Left renal pelvis (tissue), 4 donors: Measurements from ENCODE around the gene HDAC1. TPM values are rescaled to one million over a fixed set of nuclear protein-coding genes. Genes with fewer than 3 reads are reported as not detected.

Experiments used
- DNase-seq, 4 donors: peaks; one replicate each; pipeline ENCODE4 v3.0.0-alpha.2; 2013; ENCODE audit warnings: low read depth in 4 of 4, low spot score in 3 of 4
- polyA plus RNA-seq, 4 donors: library from polyadenylated mRNA; unstranded; fragments of 120-200 nt; gene quantifications; one replicate each; pipeline ENCODE4 v1.2.1, GENCODE V29; 2013; ENCODE audit not compliant: insufficient read length in 4 of 4

HDAC1 gene
- polyA plus RNA-seq, 4 donors: 77.5 to 201 (median 189) TPM

DNA sequence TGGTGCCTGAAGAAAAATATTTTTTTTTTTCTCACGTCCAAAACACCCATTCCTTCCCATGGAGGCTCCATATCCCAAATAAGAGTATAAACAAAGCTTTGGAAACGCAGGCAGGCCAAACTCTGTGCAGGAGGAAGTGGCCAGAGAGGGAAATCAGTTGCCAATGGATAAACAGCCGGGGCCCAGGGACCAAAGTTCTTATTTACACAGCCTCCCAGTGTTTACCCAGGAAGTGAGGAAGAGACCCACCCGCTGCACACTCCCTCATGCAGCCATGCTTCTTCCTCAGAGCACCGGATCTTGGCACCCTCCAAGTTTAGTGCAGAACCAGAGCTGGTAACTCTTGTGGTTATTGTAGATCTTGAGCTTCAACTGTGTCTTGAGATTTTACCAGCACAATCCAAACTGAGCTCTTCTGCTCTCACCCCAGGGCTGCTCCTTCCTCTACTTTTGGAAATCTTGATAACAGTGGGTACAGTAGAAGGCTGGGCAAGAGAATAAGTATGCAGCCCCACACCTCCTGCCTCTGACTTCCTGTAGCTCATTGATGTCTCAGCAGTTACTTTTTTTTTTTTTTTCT is 29.9 kb downstream of the HDAC1 start:
- DNase-seq: no peak

DNA sequence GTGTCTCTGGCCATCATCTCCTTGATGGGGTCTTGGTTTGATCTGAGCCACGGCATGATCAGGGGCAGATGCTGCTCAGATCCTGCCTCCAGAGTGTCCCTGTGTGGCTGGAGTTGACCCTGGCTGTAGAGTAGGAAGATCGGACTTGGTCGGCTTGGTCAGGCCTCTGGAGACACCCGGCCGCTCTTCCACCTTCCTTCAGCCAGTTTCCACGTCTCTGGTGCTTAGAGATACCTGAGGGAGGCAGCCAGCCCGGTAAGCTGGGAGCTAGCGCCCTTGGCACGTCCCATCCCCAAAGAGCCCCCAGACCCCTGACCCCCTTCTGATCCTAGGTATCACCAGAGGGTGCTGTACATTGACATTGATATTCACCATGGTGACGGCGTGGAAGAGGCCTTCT is 35.3 kb downstream of the HDAC1 start:
- DNase-seq: no peak

DNA sequence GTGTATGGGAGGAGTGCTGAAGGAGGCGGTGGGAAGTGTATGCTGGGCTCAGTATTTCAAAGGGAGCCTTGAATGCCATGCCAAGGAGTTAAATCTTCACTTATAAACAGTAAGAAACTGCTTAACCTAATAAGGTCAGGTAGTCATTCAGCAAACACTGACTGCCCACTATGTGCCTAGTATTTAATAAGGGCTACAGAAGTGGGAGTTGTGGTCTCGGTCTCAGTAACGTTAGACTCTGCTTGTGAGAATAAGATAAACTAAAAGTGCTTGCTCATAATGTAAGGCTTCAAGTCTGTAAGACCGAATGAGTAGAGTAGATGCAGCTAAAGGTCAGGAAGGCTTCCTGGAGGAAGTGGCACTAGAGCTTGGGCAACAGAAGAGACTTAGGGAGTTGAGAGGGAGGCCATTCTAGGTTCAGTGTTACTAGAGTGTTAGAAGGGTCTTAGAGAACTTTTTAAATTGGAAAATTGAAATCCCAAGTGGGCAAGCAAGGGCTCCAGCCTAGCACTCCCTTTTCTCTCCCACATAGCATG is 38.1 kb downstream of the HDAC1 start:
- DNase-seq: no peak

DNA sequence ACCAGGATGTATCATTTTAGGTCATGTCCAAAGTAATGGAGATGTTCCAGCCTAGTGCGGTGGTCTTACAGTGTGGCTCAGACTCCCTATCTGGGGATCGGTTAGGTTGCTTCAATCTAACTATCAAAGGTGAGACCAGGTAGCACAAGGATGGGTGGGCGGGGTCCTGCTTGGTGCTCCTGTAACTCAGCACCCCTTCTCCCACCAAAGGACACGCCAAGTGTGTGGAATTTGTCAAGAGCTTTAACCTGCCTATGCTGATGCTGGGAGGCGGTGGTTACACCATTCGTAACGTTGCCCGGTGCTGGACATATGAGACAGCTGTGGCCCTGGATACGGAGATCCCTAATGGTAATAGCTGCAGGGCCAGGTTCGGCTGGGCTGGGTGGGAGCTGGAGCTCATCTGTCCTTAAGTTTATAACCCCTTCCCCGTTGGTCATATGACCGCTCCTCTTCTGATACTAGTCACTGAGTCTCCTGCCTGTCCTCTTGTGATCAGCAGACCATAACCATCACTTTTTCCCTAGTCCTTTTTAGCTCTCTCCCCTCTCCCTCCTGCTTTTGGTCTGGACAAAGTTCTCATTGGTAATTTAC is 38.8 kb downstream of the HDAC1 start:
- no peak for DNase-seq

DNA sequence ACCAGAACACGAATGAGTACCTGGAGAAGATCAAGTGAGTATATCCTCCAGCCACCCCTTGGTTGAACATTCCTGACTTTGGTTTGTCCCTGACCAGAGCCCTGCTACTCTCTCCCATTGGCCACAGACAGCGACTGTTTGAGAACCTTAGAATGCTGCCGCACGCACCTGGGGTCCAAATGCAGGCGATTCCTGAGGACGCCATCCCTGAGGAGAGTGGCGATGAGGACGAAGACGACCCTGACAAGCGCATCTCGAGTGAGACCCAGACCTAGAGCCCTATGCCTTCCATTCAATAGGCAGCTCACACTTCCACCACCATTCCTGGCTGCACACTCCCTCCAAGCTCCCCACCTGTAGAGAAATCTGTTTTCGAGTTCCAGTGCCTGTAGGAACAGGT is 39.7 kb downstream of the HDAC1 start:
- no peak for DNase-seq

DNA sequence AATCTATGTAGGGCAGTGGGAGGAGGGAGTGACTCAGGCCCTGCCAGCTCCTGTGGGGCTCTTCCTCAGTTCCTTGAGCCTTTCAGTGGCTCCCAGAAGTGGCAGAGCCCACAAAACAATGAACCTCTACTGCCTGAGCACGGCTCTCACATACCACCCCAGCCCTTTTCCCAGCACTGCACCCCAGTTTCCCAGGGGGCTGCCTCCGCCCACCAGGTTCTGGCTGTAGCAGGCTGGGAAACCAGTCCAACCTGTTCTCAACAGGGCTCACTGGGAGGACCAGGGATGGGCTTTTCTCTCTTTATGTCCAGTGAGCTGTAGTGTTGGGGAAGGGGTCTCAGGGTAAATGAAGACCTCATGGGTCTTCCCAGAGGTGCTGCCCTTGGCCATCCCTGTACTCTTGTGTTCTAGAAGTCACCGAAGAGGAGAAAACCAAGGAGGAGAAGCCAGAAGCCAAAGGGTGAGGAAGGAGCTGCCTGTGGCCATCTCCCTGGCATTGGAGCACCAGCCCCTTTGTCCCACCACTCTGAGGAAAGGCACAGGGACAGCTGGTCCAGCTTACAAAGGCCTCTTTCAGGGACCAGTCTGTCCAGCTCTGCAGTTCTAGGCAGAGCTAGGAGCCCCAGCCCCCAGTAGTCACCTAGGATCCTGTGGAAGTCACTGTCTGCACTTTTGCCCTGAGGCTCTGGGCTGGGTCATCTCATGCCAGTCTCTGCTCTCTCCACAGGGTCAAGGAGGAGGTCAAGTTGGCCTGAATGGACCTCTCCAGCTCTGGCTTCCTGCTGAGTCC is 40.6 kb downstream of the HDAC1 start:
- no peak for DNase-seq

DNA sequence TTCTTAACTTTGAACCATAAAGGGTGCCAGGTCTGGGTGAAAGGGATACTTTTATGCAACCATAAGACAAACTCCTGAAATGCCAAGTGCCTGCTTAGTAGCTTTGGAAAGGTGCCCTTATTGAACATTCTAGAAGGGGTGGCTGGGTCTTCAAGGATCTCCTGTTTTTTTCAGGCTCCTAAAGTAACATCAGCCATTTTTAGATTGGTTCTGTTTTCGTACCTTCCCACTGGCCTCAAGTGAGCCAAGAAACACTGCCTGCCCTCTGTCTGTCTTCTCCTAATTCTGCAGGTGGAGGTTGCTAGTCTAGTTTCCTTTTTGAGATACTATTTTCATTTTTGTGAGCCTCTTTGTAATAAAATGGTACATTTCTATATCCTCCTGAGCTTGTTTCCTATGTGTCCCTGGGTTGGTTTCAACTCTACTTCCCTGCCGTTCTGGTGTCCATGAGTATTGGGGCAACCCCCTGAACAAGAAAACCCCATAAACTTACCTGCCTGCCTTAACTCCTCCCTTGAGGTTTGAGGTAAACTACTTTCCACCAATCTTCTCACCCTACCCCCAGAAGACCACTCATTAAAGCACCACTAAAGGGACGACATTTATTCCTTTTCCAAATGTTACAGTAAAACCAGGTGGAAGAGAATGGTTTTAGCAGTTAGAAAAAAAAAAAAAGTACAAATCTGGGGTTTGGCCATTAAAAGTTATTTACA is 41.5 kb downstream of the HDAC1 start:
- no peak for DNase-seq

DNA sequence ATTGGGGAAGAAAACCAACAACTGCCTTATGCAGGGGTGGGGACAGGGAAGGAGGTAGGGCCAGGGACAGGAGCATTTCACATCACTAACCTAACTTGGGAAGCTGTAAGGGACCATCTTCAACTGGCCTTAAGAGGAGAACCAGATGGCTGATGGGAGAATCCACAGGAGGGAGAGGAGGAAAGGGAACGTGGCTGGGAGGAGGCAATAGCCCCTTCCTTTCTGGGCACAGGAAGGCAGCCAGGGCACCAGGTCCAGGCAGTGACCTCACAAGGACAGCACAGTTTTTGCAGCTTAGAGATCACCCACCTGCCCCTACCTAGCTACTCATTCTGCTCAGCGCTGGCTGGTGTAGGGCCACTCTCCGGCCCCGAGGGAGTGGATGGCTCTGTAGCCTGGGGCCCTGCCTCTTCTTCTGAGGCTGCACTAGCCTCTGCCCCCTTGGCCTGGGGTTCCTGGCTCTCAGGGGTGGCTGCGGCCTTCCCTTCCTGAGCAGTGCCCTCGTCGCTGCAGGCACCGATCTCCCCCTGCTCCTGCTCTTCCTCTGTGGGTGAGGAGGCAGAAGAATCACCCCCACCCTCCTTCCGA is 42.5 kb downstream of the HDAC1 start:
- no peak for DNase-seq

DNA sequence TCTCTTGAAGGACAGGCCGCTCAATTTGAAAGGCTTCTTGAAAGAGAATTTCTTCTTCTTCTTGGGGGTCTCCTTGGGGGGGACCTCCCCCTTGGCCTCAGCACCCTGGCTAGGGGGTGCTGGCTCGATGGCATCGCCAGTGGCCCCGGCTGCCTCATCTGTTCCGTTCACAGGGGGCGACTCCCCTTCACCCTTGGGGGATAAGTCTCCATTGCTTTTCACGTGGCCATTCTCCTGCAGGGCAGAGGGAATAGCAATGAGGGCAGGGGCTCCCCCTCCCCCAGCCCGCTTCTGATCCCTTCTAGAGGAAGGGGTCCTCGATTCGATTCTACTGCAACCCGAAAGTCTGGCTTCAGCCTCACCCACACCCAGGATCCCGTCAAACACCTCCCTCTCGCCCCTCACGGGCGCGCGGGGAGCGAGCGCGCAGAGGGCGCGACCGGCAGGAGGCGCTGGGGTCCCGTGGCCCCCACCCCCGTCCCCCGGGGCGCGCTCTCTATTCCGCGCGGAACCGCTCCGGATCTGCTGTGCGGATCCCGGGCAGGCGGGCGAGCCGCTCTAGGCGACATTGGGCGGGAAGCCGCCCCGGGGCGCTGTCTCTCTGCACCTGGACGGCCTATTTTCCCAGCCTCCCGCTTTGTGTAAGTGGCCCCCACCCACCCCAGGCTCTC is 43.1 kb downstream of the HDAC1 start:
- DNase-seq: no peak

DNA sequence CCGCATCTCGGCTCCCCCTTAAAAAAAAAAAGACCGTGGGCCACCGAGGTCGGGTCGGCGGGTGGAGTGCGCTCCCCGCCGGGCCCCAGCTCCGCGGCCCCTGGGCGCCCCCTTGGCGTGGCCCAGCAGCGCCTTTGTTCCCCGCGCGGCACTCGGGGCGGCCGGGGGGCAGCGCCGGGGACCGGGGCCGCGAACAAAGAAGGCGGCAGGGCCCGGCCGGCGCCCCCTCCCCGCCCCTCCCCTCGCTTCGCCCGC is 43.6 kb downstream of the HDAC1 start:
- no peak for DNase-seq

DNA sequence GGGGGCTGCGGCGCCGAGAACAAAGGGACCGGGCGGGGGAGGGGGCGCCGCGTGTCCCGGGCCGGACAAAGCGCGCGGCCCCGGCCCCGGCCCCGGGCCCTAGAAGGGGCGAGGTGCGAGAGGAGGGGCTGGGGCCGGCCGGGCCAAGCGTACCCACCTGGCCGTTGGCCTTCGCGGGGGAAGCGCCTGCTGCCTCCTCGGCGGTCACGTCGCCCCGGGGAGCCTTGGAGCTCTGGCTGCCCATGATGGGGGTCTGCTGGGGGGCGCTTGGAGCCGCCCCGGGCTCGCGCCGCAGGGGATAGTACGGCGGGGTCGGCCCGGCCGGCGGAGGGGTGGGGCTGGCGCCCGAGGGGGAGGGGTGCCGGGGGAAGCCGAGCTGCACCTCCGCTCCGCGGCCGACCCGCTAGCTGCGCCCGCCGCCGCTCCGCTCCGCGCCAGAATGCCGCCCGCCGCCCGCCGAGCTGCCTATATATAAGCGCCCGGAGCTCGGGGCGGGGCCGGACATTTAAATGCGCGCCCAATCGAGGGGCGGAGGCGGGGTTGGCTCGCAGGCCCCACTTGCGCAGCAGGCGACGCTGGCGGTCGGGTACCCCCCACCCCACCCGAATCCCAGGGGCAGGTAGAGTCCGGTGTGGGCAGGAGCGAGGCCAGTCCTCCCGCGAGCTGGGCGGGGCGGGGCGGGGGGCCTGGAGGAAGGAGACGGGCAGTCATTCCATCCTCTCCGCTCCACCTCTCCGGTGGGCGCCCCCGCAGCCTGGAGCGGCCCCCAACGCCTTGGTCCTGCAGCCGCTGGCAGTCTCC is 44.1 kb downstream of the HDAC1 start, which contains the start of gene MARCKSL1:
Gene MARCKSL1 (minus strand): TSS at position 444 of the 801 bp plus-strand sequence. CDS start 200 bp downstream, at position 244.
- DNase-seq: peak in 3 of 4 donors; percentile 37 to 70 (median 63)

DNA sequence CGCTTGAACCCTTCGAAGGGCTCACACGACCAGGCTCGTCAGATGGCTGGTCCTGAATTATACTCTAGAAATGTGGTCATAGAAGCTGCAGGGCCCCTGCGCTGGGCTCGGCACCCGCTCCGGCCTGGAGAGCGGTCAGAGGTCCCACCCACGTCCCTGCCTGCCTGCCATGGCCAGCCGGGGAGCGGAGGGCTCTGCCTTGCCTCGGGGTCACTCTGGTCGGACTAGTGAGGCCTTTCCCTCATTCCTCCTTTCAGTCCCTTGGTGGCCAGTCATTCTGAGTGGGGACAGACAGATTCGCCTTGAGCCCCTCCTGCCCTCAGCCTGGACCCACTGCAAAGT is 44.7 kb downstream of the HDAC1 start:
- no peak for DNase-seq

DNA sequence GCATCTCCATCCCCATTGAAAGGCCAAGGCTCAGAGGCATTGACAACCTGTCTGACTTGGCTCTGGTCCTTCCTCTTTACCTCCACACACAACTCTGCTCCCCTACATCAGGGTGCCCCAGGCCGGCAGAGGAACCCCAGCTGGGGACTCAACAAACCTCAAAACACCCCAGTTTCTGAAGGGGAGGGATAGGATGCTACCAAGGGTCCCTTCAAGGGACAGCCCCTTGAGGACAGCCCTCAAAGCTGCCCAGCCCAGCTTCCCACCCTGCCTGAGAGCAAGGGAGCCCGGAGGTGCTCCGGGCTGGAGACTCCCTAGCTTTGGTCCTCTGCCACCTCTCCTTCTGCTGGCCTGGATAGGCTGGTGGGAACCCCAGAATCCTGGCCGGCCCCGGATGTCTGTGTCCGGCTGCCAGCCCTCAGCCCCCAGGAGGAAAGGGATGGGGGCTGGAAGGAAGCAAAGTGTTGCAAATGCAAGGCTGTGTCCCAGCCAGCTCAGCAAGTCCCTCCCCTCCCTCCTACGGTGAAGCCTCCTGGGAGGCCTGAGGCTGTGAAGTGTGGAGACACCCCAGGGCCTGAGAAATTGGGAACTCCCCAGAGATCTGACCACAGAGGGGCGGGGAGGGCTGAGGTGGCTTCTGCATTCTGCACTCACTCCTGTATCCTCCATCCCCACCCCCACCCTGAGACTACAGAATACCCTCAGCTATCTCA is 45.2 kb downstream of the HDAC1 start:
- DNase-seq: no peak

DNA sequence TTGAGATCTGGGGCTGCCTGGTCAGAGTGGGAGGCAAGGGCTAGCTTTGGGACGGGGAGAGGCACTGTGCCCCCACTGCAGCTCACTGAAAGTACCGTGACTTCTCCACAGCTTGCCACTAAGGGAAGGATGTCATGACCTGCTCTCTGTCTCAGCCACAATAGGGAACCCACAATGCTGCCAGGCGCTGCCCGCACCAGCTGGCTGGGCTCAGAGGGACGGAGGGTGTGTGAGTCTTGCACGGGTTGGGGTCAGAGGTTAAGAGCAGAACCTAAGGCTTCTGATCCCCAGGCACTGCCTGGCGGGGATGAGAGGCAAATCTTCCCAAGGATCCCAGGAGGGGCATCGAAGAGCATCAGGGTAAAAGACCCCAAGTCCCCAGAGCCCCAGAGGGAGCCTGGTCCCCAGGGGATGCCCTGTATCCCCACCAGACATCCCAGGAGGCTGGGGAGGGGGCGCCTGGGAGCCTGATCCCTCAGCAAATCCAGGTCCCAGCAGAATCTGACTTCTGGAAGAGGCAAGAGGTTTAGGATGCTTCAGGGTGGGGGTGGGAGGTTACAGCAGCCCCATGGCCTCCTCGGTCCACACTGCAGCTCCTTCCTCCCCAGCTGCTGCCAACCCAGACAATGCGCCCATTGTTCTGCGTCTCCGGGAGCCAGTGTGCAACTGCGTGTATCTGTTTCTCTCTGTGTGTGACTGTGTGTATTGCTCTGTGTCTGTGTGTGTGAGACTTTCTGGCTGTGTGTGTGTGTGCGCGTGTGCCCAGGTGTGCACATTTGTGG is 46.2 kb downstream of the HDAC1 start:
- DNase-seq: no peak

DNA sequence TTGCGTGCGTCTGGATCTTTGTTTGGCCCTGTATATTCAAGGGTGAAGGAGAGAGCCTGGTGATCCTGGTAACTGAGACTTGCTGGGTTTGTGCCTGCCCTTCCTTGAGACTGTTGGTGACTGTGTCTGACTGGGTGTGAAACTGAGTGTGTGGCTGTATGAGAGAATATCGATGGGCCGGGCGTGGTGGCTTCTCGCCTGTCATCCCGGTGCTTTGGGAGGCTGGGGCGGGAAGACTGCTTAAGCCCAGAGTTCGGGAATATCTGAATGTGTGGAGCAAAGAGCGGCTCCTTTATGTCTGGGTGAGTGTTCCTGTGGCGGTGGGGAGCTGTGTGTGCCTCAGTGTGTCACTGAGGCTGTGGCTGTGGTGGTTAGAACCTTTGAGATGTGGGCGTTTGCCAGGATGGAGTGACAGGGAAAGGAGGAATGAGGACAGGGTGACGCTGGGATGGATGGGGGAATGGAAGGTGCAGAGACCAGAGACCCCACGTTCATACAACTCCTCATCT is 46.8 kb downstream of the HDAC1 start:
- DNase-seq: no peak

DNA sequence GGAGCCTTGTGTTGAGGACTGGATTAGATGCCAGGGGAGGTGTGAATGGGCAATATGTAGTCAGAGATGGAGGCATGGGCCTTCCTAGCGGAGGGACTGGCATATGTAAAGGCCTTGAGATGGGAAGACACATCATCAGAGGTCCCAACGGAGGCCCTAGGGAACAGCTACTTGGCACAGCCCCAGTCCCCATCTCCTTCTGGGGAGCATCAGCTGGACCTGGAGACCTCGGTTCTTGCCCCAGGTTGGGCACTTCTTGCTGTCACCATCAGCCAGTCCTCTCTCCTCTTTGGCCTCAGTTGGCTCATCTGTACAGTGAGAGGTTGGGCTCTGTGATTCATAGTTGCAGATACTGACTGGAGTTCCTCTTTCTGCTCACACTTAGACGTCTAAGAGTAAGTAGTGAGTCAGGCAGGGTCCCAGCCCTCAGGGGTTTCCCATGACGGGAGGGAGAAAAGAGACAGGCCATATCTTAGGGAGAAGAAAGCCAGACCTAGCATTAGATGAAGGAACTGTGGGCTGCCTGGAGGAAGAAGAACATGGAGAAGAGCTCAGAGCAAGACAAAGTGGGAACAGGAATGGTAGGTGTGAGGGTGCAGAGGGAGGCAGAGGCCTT is 47.6 kb downstream of the HDAC1 start:
- no peak for DNase-seq

DNA sequence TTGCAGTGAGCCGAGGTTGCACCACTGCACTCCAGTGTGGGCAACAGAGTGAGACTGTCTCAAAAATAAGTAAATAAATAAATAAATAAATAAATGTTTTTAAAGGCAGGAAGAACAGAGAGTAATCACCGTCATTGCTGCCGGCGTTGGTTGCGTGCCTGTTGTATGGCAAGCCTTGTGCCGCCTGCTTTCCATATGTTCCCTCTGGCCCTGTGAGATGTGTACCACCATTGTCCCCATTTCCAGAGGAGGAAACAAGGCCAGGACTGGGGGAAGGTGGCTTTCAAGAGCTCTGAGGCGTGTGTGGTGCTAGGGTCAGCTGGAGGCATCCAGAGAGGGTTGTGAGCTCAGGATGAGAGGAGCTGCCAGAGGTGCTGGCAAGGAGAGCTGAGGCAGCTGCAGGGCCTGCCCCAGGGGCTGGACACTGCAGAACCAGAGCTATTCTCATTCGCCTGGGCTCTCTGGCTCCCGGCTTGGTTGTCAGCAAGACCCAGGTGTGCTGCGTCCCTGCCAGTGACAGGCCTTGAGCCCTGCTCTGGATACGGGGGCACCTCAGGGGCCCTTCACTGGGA is 49.4 kb downstream of the HDAC1 start:
- DNase-seq: no peak
